GM12878 (cell line): ENCODE data around the gene ASXL2. TPM values are rescaled to one million over a fixed set of nuclear protein-coding genes. Genes with fewer than 3 reads are reported as not detected.

ENCODE experiments used
- ATAC-seq: fragments of 200-7000 bp; cut with Tn5 transposase; 3 replicates; pipeline ENCODE4 v1.9.1; 2020; ENCODE audit warnings: mild to moderate bottlenecking, moderate library complexity
- BruUV-seq: library from RNA; stranded (reverse); fragments of 400-500 nt; replicated peaks from 2 replicates; lab custom pipeline; 2021; lab: Mats Ljungman, UMichigan
- CTCF ChIA-PET: fragments of 300-600 bp; sonication (Branson Sonifier 250); formaldehyde crosslinking; extraction: SDS; loops from one replicate; lab custom pipeline; 2021; ENCODE audit warnings: inconsistent platforms; lab: Yijun Ruan, JAX
- POLR2A ChIA-PET: fragments of 350-600 bp; formaldehyde crosslinking; extraction: SDS; loops from one replicate; lab custom pipeline; 2021; ENCODE audit warnings: inconsistent platforms; lab: Charles Lee
- RAD21 ChIA-PET: fragments of 300-600 bp; sonication (Branson Sonifier 250); formaldehyde crosslinking; loops from one replicate; lab custom pipeline; 2023; ENCODE audit warnings: antibody characterized with exemption; ENCODE audit not compliant: unreplicated experiment; lab: Charles Lee
- SMC1A ChIA-PET: fragments of 300-600 bp; sonication (Branson Sonifier 250); formaldehyde crosslinking; loops from one replicate; lab custom pipeline; 2023; ENCODE audit not compliant: unreplicated experiment, uncharacterized antibody; lab: Charles Lee
- DNase-seq: peaks from one replicate; pipeline ENCODE4 v3.0.0-alpha.2; 2011; ENCODE audit warnings: low read depth, low spot score
- FAIRE-seq: peaks from 3 replicates; lab custom pipeline; 2011; peaks lifted over from hg19 to GRCh38; lab: Jason Lieb, UNC
- H2AFZ ChIP-seq: 2 replicates; pipeline ENCODE4 v1.6.0; 2011; ENCODE audit warnings: low read depth, low read length, control low read depth; ENCODE audit not compliant: control insufficient read depth
- H3K27ac ChIP-seq: 2 replicates; pipeline ENCODE4 v1.5.1; 2011; ENCODE audit warnings: control low read depth; ENCODE audit not compliant: control insufficient read depth, insufficient read depth
- H3K27me3 ChIP-seq, 2 experiments: replicated peaks in 1 of 2; 2 replicates each; pipeline versions ENCODE4 v1.6.0 to v1.6.1; 2011; ENCODE audit warnings: low read length in 1 of 2; ENCODE audit not compliant: control insufficient read depth in 2 of 2, insufficient read depth in 2 of 2
- H3K36me3 ChIP-seq, 2 experiments: 2 replicates each; pipeline ENCODE4 v1.5.1; 2011; ENCODE audit warnings: low read length in 1 of 2; ENCODE audit not compliant: control insufficient read depth in 2 of 2, insufficient read depth in 2 of 2
- H3K4me1 ChIP-seq: 2 replicates; pipeline ENCODE4 v1.6.1; 2011; ENCODE audit warnings: mild to moderate bottlenecking, low read length, moderate library complexity, mixed read lengths; ENCODE audit not compliant: control insufficient read depth, insufficient read depth
- H3K4me2 ChIP-seq: 2 replicates; pipeline ENCODE4 v1.6.0; 2011; ENCODE audit warnings: control low read depth; ENCODE audit not compliant: control insufficient read depth, insufficient read depth
- H3K4me3 ChIP-seq: fragments of 200-600 bp; sonication (generic); 2 replicates; pipeline ENCODE4 v1.5.1; 2016
- H3K79me2 ChIP-seq: 2 replicates; pipeline ENCODE4 v1.6.0; 2011; ENCODE audit warnings: low read length; ENCODE audit not compliant: control insufficient read depth, insufficient read depth
- H3K9ac ChIP-seq: 2 replicates; pipeline ENCODE4 v1.8.0; 2011; ENCODE audit warnings: low read length, control low read depth, mixed read lengths; ENCODE audit not compliant: control insufficient read depth, insufficient read depth
- H3K9me3 ChIP-seq: replicated peaks from 3 replicates; pipeline ENCODE4 v1.5.1; 2011; ENCODE audit warnings: mild to moderate bottlenecking, low read length; ENCODE audit not compliant: control insufficient read depth, insufficient read depth
- H4K20me1 ChIP-seq: 2 replicates; pipeline ENCODE4 v1.6.0; 2011; ENCODE audit not compliant: control insufficient read depth, insufficient read depth
- PAX5 ChIP-seq: IDR thresholded peaks from 2 replicates; pipeline ENCODE4 v1.6.1; 2011; ENCODE audit warnings: low read depth, low read length, borderline replicate concordance
- RAD21 ChIP-seq: IDR thresholded peaks from 2 replicates; pipeline ENCODE4 v1.6.1; 2011; ENCODE audit warnings: mild to moderate bottlenecking, low read depth, low read length, moderate library complexity; ENCODE audit not compliant: insufficient read depth
- RCOR1 ChIP-seq: conservative IDR thresholded peaks from 2 replicates; pipeline ENCODE4 v1.6.1; 2012; ENCODE audit warnings: low read depth, low read length, improper control_type of control experiment
- WGBS: methylation state at CpG from one replicate; pipeline ENCODE4 v1.1.6; 2016; ENCODE audit warnings: low lambda C conversion rate; ENCODE audit not compliant: insufficient replicate concordance, insufficient coverage; ENCODE audit errors: missing lambda C conversion rate; 5-methylcytosine and 5-hydroxymethylcytosine counted together
- in situ Hi-C: fragments of 300-500 bp; cut with MboI; formaldehyde crosslinking; loops from 9 replicates; pipeline ENCODE4 v1.14.3; 2018; ENCODE audit warnings: mixed read lengths
- intact Hi-C: fragments of 100-400 bp; cut with micrococcal nuclease; formaldehyde crosslinking; loops from one replicate; pipeline ENCODE4 v1.14.2; 2022; ENCODE audit not compliant: unreplicated experiment
- polyA plus RNA-seq, 11 experiments: library from polyadenylated mRNA; depleted of rRNA in 4 of 11; unstranded in 6 of 11; stranded (reverse) in 5 of 11; fragments of >200 nt; fragmentation: Nextera tagmentation in 4 of 11; fragmentation: Illumina TruSeq in 1 of 11; extraction: Ambion mirVana in 4 of 11; extraction: Trizol in 1 of 11; gene quantifications; 1 replicate in 1 of 11; 2 replicates in 10 of 11; pipeline versions ENCODE4 v1.2.1 to v1.2.3, GENCODE V29; 2011 to 2016; ENCODE audit warnings: inconsistent platforms in 2 of 11, missing spikeins in 2 of 11, low read depth in 1 of 11
- total RNA-seq, 4 experiments: library from RNA; depleted of rRNA in 3 of 4; stranded (reverse); fragments of >200 nt in 3 of 4; fragmentation: Illumina TruSeq in 1 of 4; extraction: Trizol in 1 of 4; gene quantifications; 2 replicates each; pipeline versions ENCODE4 v1.2.1 to v1.2.3, GENCODE V29; 2013 to 2021
- TF ChIP-seq, protein P1 (sequence below), 3 experiments: IDR thresholded peaks in 2 of 3; conservative IDR thresholded peaks in 1 of 3; 2 replicates each; pipeline ENCODE4 v1.5.1; 2011; ENCODE audit warnings: low read depth in 3 of 3, low read length in 3 of 3, mild to moderate bottlenecking in 3 of 3, control low read depth in 2 of 3, moderate library complexity in 2 of 3, inconsistent platforms in 1 of 3, mixed read lengths in 1 of 3; ENCODE audit not compliant: control insufficient read depth in 2 of 3, insufficient read depth in 1 of 3; ENCODE audit errors: extremely low read depth in 1 of 3

ASXL2 gene
- total and polyA plus RNA-seq, 10 of the 15 experiments (the other 5 are each of a cell fraction or from before 2014, with no cell fraction given): 1.3 to 17.7 (median 5.5) TPM

DNA sequence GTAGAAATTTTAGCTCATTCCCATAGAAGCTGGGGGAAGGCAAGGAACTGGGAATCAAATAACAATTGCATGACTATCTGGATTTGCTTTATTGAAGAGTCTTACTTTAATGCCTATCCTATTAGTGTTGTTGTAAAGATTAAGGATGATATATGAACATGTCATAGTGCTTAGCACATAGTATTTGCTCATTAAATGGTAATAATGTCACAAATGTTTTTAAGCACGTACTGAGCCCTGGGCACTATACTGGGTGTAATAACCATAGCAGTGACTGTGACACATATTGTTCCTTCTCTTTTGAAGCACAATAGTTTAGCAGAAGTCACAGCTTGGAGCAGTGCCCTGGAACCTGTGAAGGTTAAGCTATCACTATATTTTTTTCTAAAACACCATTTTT is 157.7 kb downstream of the ASXL2 start (continued):
- no peak for TF ChIP-seq RCOR1
- TF ChIP-seq, all 136 proteins: peak for 0

DNA sequence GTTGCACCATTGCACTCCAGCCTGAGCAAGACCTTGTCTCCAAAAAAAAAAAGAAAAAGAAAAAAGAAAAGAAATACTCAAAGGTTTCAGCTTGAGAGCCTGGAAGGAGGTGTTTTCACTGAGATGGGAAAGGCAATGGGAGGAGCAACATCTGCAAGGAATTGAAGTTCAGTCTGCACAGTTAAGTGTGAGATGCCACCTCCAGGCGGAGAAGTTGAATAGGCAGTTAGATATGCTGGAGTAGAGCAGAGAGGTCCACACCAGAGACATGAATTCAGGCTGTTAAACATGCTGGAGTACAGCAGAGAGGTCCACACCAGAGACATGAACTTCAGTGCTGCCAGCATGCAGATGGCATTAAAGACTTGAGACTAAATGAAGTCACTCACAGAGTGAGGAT is 163.5 kb downstream of the ASXL2 start:
- Histone ChIP-seq H3K79me2 (no peaks in the 10 kb centered on the region), H3K4me3 (no peak overlapping the region), H3K4me1 (no peaks in the 10 kb centered on the region), H3K36me3 (no peaks in the 10 kb centered on the region), H3K27ac (no peak overlapping the region), H2AFZ (no peak overlapping the region), H3K27me3 (no peaks in the 10 kb centered on the region), H3K4me2 (no peak overlapping the region), H3K9me3 (no peaks in the 10 kb centered on the region), H4K20me1 (no peaks in the 10 kb centered on the region), H3K9ac (no peak overlapping the region)
- BruUV-seq: no TSS peak
- ChIA-PET RAD21 (no interaction called here), CTCF (interaction anchor here (1.7 to 4.7 kb wide), 2 partner anchors 15 to 107 kb away, joined by 10 to 23 read pairs; no protein-coding TSS in a partner anchor), SMC1A (interaction anchor here (0.5 to 2.2 kb wide), 5 partner anchors 13 to 971 kb away, joined by 3 to 9 read pairs (median 5); no protein-coding TSS in a partner anchor), POLR2A (no interaction called here)
- TF ChIP-seq RAD21: peak; percentile 39; the same call in 1 of the 2 replicates
- no peak for TF ChIP-seq PAX5
- TF ChIP-seq, protein P1, sequence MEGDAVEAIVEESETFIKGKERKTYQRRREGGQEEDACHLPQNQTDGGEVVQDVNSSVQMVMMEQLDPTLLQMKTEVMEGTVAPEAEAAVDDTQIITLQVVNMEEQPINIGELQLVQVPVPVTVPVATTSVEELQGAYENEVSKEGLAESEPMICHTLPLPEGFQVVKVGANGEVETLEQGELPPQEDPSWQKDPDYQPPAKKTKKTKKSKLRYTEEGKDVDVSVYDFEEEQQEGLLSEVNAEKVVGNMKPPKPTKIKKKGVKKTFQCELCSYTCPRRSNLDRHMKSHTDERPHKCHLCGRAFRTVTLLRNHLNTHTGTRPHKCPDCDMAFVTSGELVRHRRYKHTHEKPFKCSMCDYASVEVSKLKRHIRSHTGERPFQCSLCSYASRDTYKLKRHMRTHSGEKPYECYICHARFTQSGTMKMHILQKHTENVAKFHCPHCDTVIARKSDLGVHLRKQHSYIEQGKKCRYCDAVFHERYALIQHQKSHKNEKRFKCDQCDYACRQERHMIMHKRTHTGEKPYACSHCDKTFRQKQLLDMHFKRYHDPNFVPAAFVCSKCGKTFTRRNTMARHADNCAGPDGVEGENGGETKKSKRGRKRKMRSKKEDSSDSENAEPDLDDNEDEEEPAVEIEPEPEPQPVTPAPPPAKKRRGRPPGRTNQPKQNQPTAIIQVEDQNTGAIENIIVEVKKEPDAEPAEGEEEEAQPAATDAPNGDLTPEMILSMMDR (IDR thresholded peaks at IDR 0.05 in 2 of 3, conservative IDR thresholded peaks at IDR 0.05 in 1 of 3; ENCODE audit: control insufficient read depth in 2 of 3, extremely low read depth in 1 of 3, insufficient read depth in 1 of 3, low read depth in 3 of 3, low read length in 3 of 3): peak; percentile 10 to 16 (median 11); a peak in 4 of 6 replicates
- 0 out of 3 replicates have a peak, but pooled peaks have one; percentile 27 for ATAC-seq
- in situ Hi-C loops: no loop called here
- intact Hi-C loops: no loop called here
- no peak for DNase-seq
- 71% methylated on average over 1 of the region's 1 CpG for WGBS
- no peak for FAIRE-seq
